Testis (tissue), 2 donors: ENCODE results near the gene ADAM12.

Experiments
- POLR2A ChIP-seq: fragments of 450-650 bp; IDR thresholded peaks from one replicate; pipeline ENCODE4 v1.6.1; 2017; ENCODE audit warnings: antibody characterized with exemption, mild to moderate bottlenecking, moderate library complexity
- TF ChIP-seq, protein P1 (sequence below), 3 experiments: fragments of 450-650 bp in 2 of 3; fragments of 200-600 bp in 1 of 3; sonication (generic) in 1 of 3; IDR thresholded peaks; one replicate each; pipeline ENCODE4 v1.5.1; 2016 to 2019; ENCODE audit warnings: antibody characterized with exemption in 3 of 3, mild to moderate bottlenecking in 2 of 3, moderate library complexity in 1 of 3

DNA sequence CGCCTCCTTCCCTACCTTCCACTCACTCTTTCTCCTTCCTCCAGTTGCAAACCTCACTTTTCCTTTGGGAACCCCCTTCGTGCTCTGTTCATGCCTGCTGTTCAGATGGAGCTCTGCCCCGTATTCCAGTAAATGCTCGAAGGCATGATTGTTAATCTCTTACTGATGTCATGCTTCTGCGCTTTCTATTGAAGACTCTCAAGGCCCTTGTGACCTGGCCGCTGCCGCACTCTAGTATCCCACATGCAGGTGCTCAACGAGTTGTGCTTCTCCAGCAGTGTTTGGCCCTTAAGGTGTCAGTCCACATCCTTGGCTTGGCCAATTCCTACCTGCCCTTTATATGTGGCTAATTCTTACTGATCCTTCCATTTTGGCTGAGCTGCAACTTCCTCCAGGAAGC lies 158.6 kb downstream of the ADAM12 start:
- no peak for TF ChIP-seq POLR2A
- TF ChIP-seq, protein P1, sequence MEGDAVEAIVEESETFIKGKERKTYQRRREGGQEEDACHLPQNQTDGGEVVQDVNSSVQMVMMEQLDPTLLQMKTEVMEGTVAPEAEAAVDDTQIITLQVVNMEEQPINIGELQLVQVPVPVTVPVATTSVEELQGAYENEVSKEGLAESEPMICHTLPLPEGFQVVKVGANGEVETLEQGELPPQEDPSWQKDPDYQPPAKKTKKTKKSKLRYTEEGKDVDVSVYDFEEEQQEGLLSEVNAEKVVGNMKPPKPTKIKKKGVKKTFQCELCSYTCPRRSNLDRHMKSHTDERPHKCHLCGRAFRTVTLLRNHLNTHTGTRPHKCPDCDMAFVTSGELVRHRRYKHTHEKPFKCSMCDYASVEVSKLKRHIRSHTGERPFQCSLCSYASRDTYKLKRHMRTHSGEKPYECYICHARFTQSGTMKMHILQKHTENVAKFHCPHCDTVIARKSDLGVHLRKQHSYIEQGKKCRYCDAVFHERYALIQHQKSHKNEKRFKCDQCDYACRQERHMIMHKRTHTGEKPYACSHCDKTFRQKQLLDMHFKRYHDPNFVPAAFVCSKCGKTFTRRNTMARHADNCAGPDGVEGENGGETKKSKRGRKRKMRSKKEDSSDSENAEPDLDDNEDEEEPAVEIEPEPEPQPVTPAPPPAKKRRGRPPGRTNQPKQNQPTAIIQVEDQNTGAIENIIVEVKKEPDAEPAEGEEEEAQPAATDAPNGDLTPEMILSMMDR (IDR thresholded peaks at IDR 0.05) = no peak
